Endometrial microvascular endothelial cells (primary cell): ENCODE results near the gene CYB5R2. TPM values are rescaled to one million over a fixed set of nuclear protein-coding genes. Genes with fewer than 3 reads are reported as not detected.

Experiments used
- in situ Hi-C: cut with HindIII; loops from 2 replicates; pipeline ENCODE4 v1.10.0; 2017; ENCODE audit warnings: low sequenced_read_pairs, low pct_unique_long_range_greater_than_20kb; ENCODE audit errors: inconsistent ontology term
- total RNA-seq: library from RNA; depleted of rRNA; stranded (reverse); fragments of >200 nt; gene quantifications from one replicate; pipeline ENCODE4 v1.2.3, GENCODE V29; 2015; ENCODE audit errors: inconsistent ontology term

CYB5R2 gene
- total RNA-seq, 1 donor from 2014 or later: 4.2 TPM

GRCh38 chr11:7643314-7643713, 30.0 kb downstream of the CYB5R2 start:
- in situ Hi-C loops: no loop called here

DNA sequence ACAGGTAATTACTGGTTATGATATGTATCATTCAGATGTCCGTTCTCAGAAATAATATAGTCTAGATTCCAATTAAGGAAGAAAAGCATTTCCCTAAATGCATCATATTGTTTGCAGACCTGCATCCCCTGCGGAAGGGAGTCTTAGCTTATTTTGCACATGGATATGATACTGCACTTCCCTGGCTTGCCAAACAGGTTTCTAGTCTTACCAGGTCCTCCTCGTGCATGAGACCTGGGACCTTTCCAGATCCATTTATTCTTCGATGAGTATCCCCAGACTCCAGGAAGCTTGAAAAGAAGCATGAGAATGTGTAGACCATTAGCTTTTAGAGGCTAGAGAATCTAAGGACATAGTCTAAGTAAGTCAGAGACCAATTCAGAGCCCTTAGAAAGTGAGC, 30.6 kb downstream of the CYB5R2 start:
- in situ Hi-C loops: no loop called here

DNA sequence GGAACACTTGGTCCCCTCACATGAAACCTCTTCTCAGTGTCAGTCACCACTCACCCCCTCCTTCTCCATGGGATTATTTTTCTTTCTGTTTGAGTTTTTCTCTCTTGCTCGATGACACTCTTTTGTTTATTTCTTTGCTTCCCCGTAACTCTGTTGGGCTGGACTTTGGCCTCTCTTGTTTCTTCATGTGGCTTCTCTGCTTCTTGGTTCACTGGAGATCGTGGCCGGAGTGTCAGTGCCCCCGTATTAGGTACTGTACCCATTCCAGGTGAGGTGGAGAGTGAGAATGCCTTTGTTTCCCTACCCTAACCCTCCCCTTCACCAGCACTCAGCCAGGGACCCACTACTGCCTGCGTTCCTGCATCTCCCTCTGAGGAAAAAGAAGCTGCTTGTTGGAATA, 32.5 kb downstream of the CYB5R2 start:
- in situ Hi-C loops: no loop called here

DNA sequence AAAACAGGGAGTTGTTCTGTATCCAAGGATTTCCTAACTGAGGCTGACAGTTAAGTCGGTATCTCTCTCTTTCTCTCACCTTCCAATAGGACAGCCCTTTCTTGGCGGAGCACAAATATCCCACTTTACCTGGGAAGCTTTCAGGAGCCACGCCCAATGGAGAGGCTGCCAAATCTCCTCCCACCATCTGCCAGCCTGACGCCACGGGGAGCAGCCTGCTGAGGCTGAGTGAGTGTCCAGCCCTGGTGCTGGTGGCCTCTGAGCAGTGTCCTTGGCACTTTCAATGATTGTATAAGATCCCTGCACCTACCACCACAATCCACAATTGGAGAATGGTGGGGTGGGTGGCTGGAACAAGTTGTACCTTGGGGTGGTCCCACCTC, 33.7 kb downstream of the CYB5R2 start:
- in situ Hi-C loops: no loop called here

DNA sequence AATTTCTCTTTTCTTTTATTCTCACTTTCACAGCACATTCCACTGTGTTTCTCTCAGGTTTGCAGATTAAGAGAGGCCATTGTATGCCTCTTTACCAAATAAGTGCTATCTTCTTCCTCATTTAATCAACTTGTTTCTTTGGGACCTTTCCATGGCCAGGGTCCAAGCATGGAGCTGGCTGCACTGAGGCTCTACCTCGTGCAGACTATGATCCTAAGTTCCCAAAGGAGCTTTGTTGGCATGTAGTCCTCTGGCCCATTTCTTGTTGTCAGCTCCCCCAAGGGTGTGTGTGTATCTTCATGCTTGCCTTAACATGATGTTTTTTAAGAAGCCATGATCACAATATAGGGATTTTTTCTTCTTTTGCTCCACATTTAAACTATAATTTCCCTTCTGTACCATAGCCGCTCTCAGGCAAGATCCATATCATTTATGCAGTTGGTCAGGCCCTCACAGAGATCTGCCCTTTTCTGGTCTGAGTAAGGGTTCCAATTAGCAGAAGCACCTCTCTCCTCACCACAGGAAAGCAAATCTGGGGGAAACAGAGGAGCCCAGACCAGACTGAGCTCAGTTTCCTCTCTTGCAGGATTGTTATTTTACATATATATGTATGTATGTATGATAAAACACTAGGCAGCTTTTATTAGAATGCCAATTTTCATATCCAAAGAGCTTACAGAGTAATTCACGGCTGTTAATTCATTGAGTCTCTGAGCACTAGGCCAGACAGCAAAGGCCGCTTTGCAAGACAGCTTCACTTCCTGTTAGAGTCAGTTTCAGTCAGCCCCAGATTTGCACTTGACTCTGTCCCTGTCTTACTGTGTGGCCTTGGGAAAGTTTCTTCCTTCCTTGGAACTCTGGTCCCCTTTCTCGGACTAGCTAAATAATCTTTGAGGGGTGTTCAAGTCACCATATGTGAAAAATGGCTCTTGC, 34.3 kb downstream of the CYB5R2 start:
- in situ Hi-C loops: no loop called here

- in situ Hi-C loops: no loop called here
Measured at GRCh38 chr11:7637447-7638157, 35.7 kb downstream of the CYB5R2 start.

- in situ Hi-C loops: no loop called here
Measured at GRCh38 chr11:7636350-7636749, 37.0 kb downstream of the CYB5R2 start.

DNA sequence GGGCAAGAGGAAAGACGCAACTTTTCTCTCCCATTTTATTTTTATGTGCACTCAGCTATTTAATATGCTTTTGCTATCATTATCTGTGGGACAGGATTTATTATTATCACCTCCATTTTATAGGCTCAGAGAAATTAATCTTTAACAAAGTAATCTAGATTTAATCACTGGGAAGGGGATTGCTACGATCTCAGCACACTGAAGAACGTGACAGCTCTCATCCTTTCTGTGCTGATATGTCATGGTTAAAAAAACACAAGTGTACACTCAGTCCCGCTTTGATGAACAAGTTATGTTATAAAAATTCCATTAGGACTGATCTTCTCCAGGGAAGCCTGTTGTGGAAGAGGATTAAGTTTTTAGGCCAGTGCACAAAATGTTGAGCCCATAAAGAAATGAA, 37.6 kb downstream of the CYB5R2 start:
- in situ Hi-C loops: no loop called here

- in situ Hi-C loops: no loop called here
Measured at GRCh38 chr11:7635137-7635536, 38.2 kb downstream of the CYB5R2 start.

DNA sequence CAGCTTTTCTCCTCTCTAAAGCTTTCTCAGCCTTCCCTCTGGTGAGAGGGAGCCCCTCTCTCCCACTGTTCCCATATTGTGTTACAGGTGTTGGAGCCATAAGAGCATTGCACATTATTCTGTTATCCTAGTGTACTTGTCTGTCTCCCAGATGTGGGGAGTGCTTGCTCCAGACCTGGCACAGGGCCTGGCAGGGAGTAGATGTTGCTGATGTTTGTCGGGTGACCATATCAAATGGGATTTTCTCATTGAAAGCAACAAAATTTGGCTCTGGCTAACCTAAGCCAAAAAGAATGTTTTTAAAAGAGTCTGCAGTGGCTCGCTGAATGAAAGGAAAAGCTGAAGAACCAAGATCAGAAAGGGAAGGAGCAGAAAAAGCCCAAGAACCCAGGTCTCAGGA, 41.1 kb downstream of the CYB5R2 start:
- in situ Hi-C loops: no loop called here

- in situ Hi-C loops: no loop called here
Measured at GRCh38 chr11:7630002-7630401, 43.3 kb downstream of the CYB5R2 start.

DNA sequence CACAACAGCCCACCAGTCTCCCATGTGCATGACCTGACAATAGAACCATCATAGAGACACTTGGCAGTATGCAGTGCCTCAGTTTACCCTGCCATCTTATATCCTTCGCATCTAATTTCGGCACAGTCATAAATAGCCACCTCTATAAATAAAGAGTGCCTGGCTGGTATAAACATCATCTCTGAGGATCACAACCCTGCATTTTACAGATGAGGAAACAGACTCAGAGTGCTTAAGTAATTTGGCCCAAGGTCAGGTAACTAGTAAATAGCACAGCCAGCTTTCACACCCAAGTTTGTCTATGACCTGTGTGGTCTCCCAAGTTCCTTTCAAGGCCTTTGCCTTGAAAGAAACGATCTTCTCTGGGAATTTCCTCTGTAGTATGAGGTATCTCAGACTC, 44.6 kb downstream of the CYB5R2 start:
- in situ Hi-C loops: no loop called here

GRCh38 chr11:7622721-7623120, 50.6 kb downstream of the CYB5R2 start:
- in situ Hi-C loops: no loop called here

- in situ Hi-C loops: no loop called here
Measured at GRCh38 chr11:7621554-7621953, 51.7 kb downstream of the CYB5R2 start.

DNA sequence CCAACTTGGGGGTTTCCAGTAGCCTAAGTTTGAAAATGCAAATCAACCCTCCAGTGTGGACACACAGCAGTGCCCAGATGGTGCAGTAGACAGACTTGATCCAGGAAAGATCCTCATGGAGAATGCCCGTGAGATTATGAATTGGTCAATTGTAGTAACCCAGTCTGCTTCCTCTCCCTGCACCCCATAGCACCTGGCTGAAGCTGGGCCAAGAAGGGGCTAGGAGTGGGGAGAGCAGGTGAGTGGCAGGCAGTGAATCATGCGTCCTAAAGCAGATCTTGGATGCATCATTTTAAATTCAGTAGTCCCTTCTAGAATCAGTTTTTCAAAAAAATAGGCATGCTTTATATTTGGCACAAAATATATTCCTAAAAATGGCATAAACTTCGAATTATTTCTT, 52.2 kb downstream of the CYB5R2 start:
- in situ Hi-C loops: no loop called here

GRCh38 chr11:7619322-7619721, 54.0 kb downstream of the CYB5R2 start:
- in situ Hi-C loops: no loop called here

DNA sequence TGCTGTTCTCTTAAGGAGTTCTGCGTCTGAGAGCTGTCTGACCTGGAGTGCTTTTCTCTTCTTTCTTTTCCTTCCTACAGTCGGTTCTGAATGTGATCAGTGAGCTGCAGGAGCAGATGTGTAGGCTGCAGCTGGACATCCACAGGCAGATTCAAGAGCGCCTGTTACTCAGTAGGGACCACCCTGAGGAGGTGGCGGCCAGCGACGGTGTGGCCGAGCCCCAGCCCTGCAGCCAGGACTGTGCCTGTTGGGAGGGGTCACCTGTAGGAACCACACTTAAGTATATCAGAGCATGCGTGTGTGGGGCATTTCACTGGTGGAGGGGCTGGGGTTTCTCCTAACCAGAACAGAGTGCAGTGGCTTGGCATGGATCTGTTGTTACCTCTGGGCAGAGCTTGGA, 56.3 kb downstream of the CYB5R2 start:
- in situ Hi-C loops: no loop called here
